ENCODE measurements around the gene MAT2A.

Gene MAT2A

DNA sequence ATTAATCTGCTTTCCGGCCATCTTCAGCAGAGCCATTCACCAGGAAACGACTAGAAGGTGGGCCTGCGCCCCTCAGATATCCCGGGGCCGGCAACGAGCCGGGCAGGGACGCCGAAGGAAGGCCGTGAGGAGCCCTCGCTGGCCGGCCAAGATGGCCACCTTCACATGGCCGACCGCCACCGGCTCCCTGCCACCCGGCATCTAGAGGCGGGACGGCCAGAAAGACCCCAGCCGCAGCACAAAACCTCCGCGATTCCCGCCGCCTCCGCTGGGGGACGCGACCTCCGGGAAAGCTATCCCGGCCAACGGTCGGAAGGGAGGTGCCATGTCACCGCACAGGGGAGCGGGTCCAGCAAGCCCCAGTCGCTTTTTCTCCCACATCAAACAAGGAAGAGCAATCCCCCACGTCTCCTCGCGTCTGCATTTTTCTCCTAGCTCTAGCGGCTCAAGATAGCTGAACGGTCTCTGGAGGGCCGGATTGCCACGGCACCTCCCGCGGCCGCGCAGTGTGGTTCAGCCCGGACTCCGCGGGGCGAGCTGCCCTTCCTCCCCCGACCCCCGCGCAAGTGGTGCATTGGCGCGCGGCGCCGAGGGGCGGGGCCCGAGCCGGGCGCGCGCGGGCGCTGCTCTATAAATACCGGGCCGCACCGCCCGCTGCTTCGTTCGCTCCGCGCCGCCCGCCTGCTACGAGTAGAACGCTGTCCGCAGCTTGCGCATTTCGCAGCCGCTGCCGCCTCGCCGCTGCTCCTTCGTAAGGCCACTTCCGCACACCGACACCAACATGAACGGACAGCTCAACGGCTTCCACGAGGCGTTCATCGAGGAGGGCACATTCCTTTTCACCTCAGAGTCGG, at the start of gene MAT2A:
TSS of gene MAT2A (plus strand) at position 662 of the 854 bp plus-strand sequence. CDS start at position 782, 120 bp downstream.
- DNase-seq = peak; percentile 78
- peaks cover 32% of the 10 kb centered on the region for H3K36me3 ChIP-seq (replicated peaks)
- H3K27ac ChIP-seq = peak within 1 kb of the TSS; percentile 98
- TF ChIP-seq, protein P1, sequence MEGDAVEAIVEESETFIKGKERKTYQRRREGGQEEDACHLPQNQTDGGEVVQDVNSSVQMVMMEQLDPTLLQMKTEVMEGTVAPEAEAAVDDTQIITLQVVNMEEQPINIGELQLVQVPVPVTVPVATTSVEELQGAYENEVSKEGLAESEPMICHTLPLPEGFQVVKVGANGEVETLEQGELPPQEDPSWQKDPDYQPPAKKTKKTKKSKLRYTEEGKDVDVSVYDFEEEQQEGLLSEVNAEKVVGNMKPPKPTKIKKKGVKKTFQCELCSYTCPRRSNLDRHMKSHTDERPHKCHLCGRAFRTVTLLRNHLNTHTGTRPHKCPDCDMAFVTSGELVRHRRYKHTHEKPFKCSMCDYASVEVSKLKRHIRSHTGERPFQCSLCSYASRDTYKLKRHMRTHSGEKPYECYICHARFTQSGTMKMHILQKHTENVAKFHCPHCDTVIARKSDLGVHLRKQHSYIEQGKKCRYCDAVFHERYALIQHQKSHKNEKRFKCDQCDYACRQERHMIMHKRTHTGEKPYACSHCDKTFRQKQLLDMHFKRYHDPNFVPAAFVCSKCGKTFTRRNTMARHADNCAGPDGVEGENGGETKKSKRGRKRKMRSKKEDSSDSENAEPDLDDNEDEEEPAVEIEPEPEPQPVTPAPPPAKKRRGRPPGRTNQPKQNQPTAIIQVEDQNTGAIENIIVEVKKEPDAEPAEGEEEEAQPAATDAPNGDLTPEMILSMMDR (IDR thresholded peaks at IDR 0.05; ENCODE audit: low read depth, low read length, missing control alignments) = peak; percentile 85
- in situ Hi-C loops (cut with HindIII; ENCODE audit: low pct_ligation_motif_present, low sequenced_read_pairs) = no loop called here
- no peaks in the 10 kb centered on the region for H3K27me3 ChIP-seq (replicated peaks)
- peak within 1 kb of the TSS; percentile 100 for H3K4me3 ChIP-seq (ENCODE audit: low read depth, low read length)

DNA sequence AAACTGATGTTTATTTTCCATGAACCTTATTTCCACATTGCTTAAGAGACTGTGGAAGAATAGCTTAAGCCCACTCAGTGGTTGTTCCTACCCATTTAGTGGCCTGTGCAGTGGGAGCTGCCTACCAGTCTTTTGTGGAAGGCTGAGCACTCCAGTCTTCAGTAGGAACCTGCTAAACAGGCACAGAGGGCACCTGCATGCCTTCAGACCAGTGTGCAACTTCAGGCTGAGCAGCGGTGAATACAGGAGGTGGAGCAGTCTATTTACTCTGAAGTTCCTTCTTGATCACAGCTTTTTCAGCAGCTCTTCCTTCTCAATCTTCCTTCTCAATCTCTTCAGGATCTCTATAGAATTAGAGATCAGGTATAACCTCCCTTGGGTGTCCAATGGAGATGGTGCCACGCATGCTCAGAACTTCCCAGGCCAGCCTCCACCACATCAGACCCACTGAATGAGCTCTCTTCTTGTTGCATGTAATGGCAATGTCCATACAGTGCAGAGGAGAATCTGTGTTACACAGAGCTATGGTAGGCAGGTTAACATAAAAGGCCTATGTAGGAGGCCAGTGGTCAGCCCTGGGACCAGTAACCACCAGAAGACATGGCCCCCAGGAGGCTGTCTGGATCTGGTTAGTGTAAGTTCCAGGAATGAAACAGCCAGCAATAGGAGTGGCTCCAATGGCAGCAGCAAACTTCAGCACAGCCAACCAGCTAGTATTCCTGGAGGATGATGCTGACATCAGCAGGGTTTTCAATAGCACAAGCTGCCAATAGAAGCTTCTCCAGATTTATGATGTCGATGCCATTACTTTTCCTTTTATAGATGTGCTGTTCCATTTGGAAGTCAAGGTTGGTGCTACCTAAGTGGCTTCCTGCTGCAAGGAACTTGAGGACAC, 47.9 kb upstream of the MAT2A start:
- TF ChIP-seq, protein P1 (IDR thresholded peaks at IDR 0.05; ENCODE audit: low read depth, low read length, missing control alignments) = no peak

DNA sequence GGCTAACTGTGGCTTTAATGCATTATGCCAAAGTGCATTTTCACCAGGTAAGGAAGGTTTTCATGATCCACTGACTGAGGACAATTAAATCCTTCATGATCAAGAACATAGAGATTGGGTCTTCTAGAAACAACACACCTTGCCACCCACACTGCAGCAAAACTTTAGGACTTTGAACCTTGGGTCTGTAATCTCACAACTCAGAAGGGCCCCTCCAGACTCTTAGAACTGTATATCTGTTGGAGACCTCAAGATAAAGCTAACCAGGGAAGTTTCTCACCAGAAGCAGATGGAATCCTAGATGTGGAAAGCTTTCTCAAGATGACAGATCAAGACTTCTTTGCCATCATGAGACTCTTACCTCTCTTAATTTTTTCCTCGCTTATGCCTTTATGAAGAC, 42.5 kb upstream of the MAT2A start:
- H3K27ac ChIP-seq = no peak overlapping the region
- TF ChIP-seq, protein P1 (IDR thresholded peaks at IDR 0.05; ENCODE audit: low read depth, low read length, missing control alignments) = no peak
- no peak overlapping the region for H3K4me3 ChIP-seq (ENCODE audit: low read depth, low read length)
- no peaks in the 10 kb centered on the region for H3K36me3 ChIP-seq (replicated peaks)
- DNase-seq = no peak
- in situ Hi-C loops (cut with HindIII; ENCODE audit: low pct_ligation_motif_present, low sequenced_read_pairs) = no loop called here
- H3K27me3 ChIP-seq (replicated peaks) = no peaks in the 10 kb centered on the region

More for the DNA sequence above, 47.9 kb upstream of the MAT2A start:
- DNase-seq = no peak
- Histone ChIP-seq H3K27ac (no peak overlapping the region), H3K36me3 (replicated peaks) (no peaks in the 10 kb centered on the region), H3K27me3 (replicated peaks) (no peaks in the 10 kb centered on the region), H3K4me3 (ENCODE audit: low read depth, low read length) (no peak overlapping the region)
- in situ Hi-C loops (cut with HindIII; ENCODE audit: low pct_ligation_motif_present, low sequenced_read_pairs) = no loop called here

DNA sequence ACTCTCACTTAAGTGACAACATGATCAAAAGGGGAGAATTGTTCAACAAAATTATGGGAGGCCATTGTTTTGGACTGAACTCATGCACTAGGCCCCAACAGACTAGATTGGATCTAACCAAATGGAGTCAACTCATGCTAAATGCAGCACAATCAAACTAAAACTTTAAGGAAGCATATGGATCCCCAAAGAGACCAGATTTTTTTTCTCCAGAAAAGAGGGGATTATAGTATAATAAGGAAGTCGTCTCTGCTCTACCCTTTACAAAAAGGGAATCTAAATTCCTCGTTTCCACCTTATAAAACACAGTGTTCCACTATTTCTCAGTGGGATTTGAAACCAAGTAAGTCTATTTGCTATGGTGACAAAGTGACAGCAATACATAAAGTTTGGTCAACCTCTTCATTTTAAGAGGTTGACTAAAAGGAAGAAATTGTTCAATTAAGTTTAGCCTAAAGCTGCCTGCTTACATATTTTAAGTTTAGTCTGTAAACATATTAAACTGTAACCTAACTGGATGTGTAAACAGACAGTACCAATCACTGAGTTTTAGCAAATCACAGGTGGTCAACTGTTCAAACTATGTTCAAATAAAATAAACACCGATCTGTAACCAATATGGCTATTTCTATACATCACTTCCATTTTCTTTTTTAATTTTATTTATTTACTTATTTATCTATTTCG, 40.9 kb upstream of the MAT2A start:
- TF ChIP-seq, protein P1 (IDR thresholded peaks at IDR 0.05; ENCODE audit: low read depth, low read length, missing control alignments) = no peak
- Histone ChIP-seq H3K27ac (no peak overlapping the region), H3K4me3 (ENCODE audit: low read depth, low read length) (no peak overlapping the region), H3K27me3 (replicated peaks) (no peaks in the 10 kb centered on the region), H3K36me3 (replicated peaks) (no peaks in the 10 kb centered on the region)
- in situ Hi-C loops (cut with HindIII; ENCODE audit: low pct_ligation_motif_present, low sequenced_read_pairs) = no loop called here
- DNase-seq = no peak

DNA sequence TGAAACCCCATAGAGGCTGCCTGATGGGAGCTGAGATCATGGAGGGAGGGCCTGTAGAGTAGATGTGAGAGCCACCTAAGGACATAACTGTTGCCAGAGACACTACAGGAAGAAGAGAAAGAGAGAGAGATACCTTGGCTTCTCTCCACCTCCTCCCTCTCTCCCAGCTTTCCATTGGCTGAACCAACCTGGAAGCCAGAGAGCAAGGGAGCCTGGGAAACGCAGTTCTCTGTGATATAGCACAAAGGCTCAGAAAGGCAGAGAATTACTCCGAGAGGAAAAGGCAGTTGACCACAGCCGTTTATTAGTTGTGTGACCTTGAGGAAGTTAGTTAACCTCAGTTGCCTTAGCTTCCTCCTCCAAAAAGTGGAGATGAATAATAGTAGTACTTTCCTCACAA, 37.7 kb upstream of the MAT2A start:
- DNase-seq = no peak
- in situ Hi-C loops (cut with HindIII; ENCODE audit: low pct_ligation_motif_present, low sequenced_read_pairs) = no loop called here
- Histone ChIP-seq H3K27ac (no peak overlapping the region), H3K27me3 (replicated peaks) (no peaks in the 10 kb centered on the region), H3K4me3 (ENCODE audit: low read depth, low read length) (no peak overlapping the region), H3K36me3 (replicated peaks) (no peaks in the 10 kb centered on the region)
- TF ChIP-seq, protein P1 (IDR thresholded peaks at IDR 0.05; ENCODE audit: low read depth, low read length, missing control alignments) = no peak

All from brain microvascular endothelial cell (primary cell).